HEK293 (cell line): ENCODE data around the gene HIRIP3.

Source experiments
- GLI4 ChIP-seq: fragments of 450-650 bp; formaldehyde crosslinking; IDR thresholded peaks from 2 replicates; pipeline ENCODE4 v1.5.1; 2016; ENCODE audit warnings: missing biosample characterization, missing genetic modification characterization
- HOXA7 ChIP-seq: sonication (generic); formaldehyde crosslinking; IDR thresholded peaks from 2 replicates; pipeline ENCODE4 v1.8.1; 2022; ENCODE audit warnings: missing genetic modification reagents, borderline replicate concordance
- IKZF3 ChIP-seq: fragments of 450-650 bp; IDR thresholded peaks from 2 replicates; pipeline ENCODE4 v1.5.0; 2018; ENCODE audit warnings: missing biosample characterization, mild to moderate bottlenecking, missing genetic modification characterization, moderate library complexity
- KLF16 ChIP-seq: fragments of 450-650 bp; formaldehyde crosslinking; IDR thresholded peaks from 2 replicates; pipeline ENCODE4 v1.5.1; 2017; ENCODE audit warnings: missing biosample characterization, missing genetic modification characterization
- MYNN ChIP-seq: fragments of 450-650 bp; formaldehyde crosslinking; IDR thresholded peaks from 2 replicates; pipeline ENCODE4 v1.5.1; 2016; ENCODE audit warnings: missing biosample characterization, missing genetic modification characterization, borderline replicate concordance
- MZF1 ChIP-seq: fragments of 450-650 bp; formaldehyde crosslinking; IDR thresholded peaks from 2 replicates; pipeline ENCODE4 v1.5.1; 2017; ENCODE audit warnings: missing biosample characterization, missing genetic modification characterization, borderline replicate concordance
- OSR2 ChIP-seq: fragments of 450-650 bp; formaldehyde crosslinking; IDR thresholded peaks from 2 replicates; pipeline ENCODE4 v1.5.1; 2016; ENCODE audit warnings: missing biosample characterization, missing genetic modification characterization
- OVOL3 ChIP-seq: fragments of 450-650 bp; formaldehyde crosslinking; IDR thresholded peaks from 2 replicates; pipeline ENCODE4 v1.5.1; 2016; ENCODE audit warnings: missing biosample characterization, missing genetic modification characterization
- REST ChIP-seq: fragments of 450-650 bp; formaldehyde crosslinking; IDR thresholded peaks from 2 replicates; pipeline ENCODE4 v1.5.1; 2016; ENCODE audit warnings: missing biosample characterization, missing genetic modification characterization
- TRIM28 ChIP-seq: IDR thresholded peaks from 2 replicates; pipeline ENCODE4 v1.6.1; 2011; ENCODE audit warnings: low read length, control low read depth, borderline replicate concordance
- YY2 ChIP-seq: fragments of 450-650 bp; formaldehyde crosslinking; IDR thresholded peaks from 2 replicates; pipeline ENCODE4 v1.5.1; 2016; ENCODE audit warnings: missing biosample characterization, missing genetic modification characterization
- ZBTB20 ChIP-seq: fragments of 450-650 bp; formaldehyde crosslinking; IDR thresholded peaks from 2 replicates; pipeline ENCODE4 v1.5.1; 2016; ENCODE audit warnings: missing biosample characterization, missing genetic modification characterization
- ZBTB44 ChIP-seq: fragments of 450-650 bp; IDR thresholded peaks from 2 replicates; pipeline ENCODE4 v1.5.1; 2018; ENCODE audit warnings: missing biosample characterization, mild to moderate bottlenecking, missing genetic modification characterization
- ZBTB8A ChIP-seq: fragments of 450-650 bp; formaldehyde crosslinking; IDR thresholded peaks from 2 replicates; pipeline ENCODE4 v1.5.1; 2016; ENCODE audit warnings: missing biosample characterization, missing genetic modification characterization
- ZFP3 ChIP-seq: fragments of 450-650 bp; formaldehyde crosslinking; IDR thresholded peaks from 2 replicates; pipeline ENCODE4 v1.5.1; 2016; ENCODE audit warnings: low read depth, missing biosample characterization, missing genetic modification characterization
- ZNF10 ChIP-seq: fragments of 450-650 bp; formaldehyde crosslinking; IDR thresholded peaks from 2 replicates; pipeline ENCODE4 v1.5.1; 2017; ENCODE audit warnings: missing biosample characterization, missing genetic modification characterization
- ZNF174 ChIP-seq: fragments of 450-650 bp; formaldehyde crosslinking; IDR thresholded peaks from 2 replicates; pipeline ENCODE4 v1.5.0; 2017; ENCODE audit warnings: missing biosample characterization, mild to moderate bottlenecking, missing genetic modification characterization
- ZNF266 ChIP-seq: fragments of 450-650 bp; formaldehyde crosslinking; IDR thresholded peaks from 2 replicates; pipeline ENCODE4 v1.5.1; 2016; ENCODE audit warnings: missing biosample characterization, missing genetic modification characterization, low read depth
- ZNF335 ChIP-seq: fragments of 450-650 bp; formaldehyde crosslinking; conservative IDR thresholded peaks from 2 replicates; pipeline ENCODE4 v1.5.1; 2016; ENCODE audit warnings: missing biosample characterization, missing genetic modification characterization
- ZNF366 ChIP-seq: fragments of 450-650 bp; formaldehyde crosslinking; conservative IDR thresholded peaks from 2 replicates; pipeline ENCODE4 v1.5.1; 2016; ENCODE audit warnings: missing biosample characterization, missing genetic modification characterization
- ZNF391 ChIP-seq: fragments of 450-650 bp; formaldehyde crosslinking; IDR thresholded peaks from 2 replicates; pipeline ENCODE4 v1.5.1; 2016; ENCODE audit warnings: low read depth, missing biosample characterization, missing genetic modification characterization, borderline replicate concordance
- ZNF394 ChIP-seq: fragments of 450-650 bp; formaldehyde crosslinking; IDR thresholded peaks from 2 replicates; pipeline ENCODE4 v1.5.1; 2016; ENCODE audit warnings: missing biosample characterization, missing genetic modification characterization, mild to moderate bottlenecking, moderate library complexity, borderline replicate concordance
- ZNF433 ChIP-seq: fragments of 450-650 bp; formaldehyde crosslinking; IDR thresholded peaks from 2 replicates; pipeline ENCODE4 v1.5.1; 2016; ENCODE audit warnings: missing biosample characterization, missing genetic modification characterization, low read depth
- ZNF521 ChIP-seq: fragments of 450-650 bp; formaldehyde crosslinking; IDR thresholded peaks from 2 replicates; pipeline ENCODE4 v1.5.1; 2017; ENCODE audit warnings: missing biosample characterization, mild to moderate bottlenecking, missing genetic modification characterization
- ZNF530 ChIP-seq: fragments of 450-650 bp; formaldehyde crosslinking; IDR thresholded peaks from 2 replicates; pipeline ENCODE4 v1.5.1; 2016; ENCODE audit warnings: low read depth, missing biosample characterization, missing genetic modification characterization
- ZNF555 ChIP-seq: fragments of 450-650 bp; formaldehyde crosslinking; conservative IDR thresholded peaks from 2 replicates; pipeline ENCODE4 v1.5.1; 2017; ENCODE audit warnings: missing biosample characterization, mild to moderate bottlenecking, missing genetic modification characterization, inconsistent platforms
- ZNF558 ChIP-seq: fragments of 450-650 bp; formaldehyde crosslinking; IDR thresholded peaks from 2 replicates; pipeline ENCODE4 v1.5.1; 2016; ENCODE audit warnings: missing biosample characterization, missing genetic modification characterization
- ZNF560 ChIP-seq: fragments of 450-650 bp; formaldehyde crosslinking; IDR thresholded peaks from 2 replicates; pipeline ENCODE4 v1.5.1; 2017; ENCODE audit warnings: missing biosample characterization, missing genetic modification characterization, borderline replicate concordance
- ZNF645 ChIP-seq: fragments of 450-650 bp; formaldehyde crosslinking; IDR thresholded peaks from 2 replicates; pipeline ENCODE4; 2016; ENCODE audit warnings: missing biosample characterization, missing genetic modification characterization
- ZNF658 ChIP-seq: fragments of 450-650 bp; formaldehyde crosslinking; IDR thresholded peaks from 2 replicates; pipeline ENCODE4; 2016; ENCODE audit warnings: missing biosample characterization, missing genetic modification characterization
- ZNF701 ChIP-seq: fragments of 450-650 bp; formaldehyde crosslinking; IDR thresholded peaks from 2 replicates; pipeline ENCODE4 v1.5.1; 2016; ENCODE audit warnings: missing biosample characterization, missing genetic modification characterization
- ZNF776 ChIP-seq: fragments of 450-650 bp; formaldehyde crosslinking; IDR thresholded peaks from 2 replicates; pipeline ENCODE4 v1.5.0; 2017; ENCODE audit warnings: missing biosample characterization, missing genetic modification characterization, borderline replicate concordance
- ZNF792 ChIP-seq: fragments of 450-650 bp; formaldehyde crosslinking; IDR thresholded peaks from 2 replicates; pipeline ENCODE4 v1.5.1; 2016; ENCODE audit warnings: missing biosample characterization, missing genetic modification characterization
- ZSCAN16 ChIP-seq: fragments of 450-650 bp; formaldehyde crosslinking; IDR thresholded peaks from 2 replicates; pipeline ENCODE4 v1.5.1; 2016; ENCODE audit warnings: missing biosample characterization, missing genetic modification characterization
- ZSCAN23 ChIP-seq: fragments of 450-650 bp; formaldehyde crosslinking; IDR thresholded peaks from 2 replicates; pipeline ENCODE4 v1.5.1; 2016; ENCODE audit warnings: missing biosample characterization, missing genetic modification characterization
- ZSCAN30 ChIP-seq: fragments of 450-650 bp; IDR thresholded peaks from 2 replicates; pipeline ENCODE4 v1.5.1; 2018; ENCODE audit warnings: missing biosample characterization, mild to moderate bottlenecking, missing genetic modification characterization, moderate library complexity

HIRIP3 gene

GRCh38 chr16:29961479-29962343, 33.7 kb downstream of the HIRIP3 start, which contains the start of gene TMEM219 (continued):
- TF ChIP-seq OSR2 (tag by site-specific recombination), result 0 out of 2 replicates have a peak, but pooled peaks have one; percentile 8
- no peak for TF ChIP-seq ZNF555 (tag by site-specific recombination)
- TF ChIP-seq ZSCAN23 (tag by site-specific recombination), result 0 out of 2 replicates have a peak, but pooled peaks have one; percentile 41
- no peak for TF ChIP-seq ZNF174 (tag by site-specific recombination)
- no peak for TF ChIP-seq ZNF521 (tag by site-specific recombination)
- TF ChIP-seq ZNF394 (tag by site-specific recombination), result no peak; the same call in 1 of the 2 replicates
- peak; percentile 73 for TF ChIP-seq ZNF335
- no peak for TF ChIP-seq ZSCAN16 (tag by site-specific recombination)
- no peak for TF ChIP-seq ZNF266 (tag by site-specific recombination)
- TF ChIP-seq ZNF701, result no peak
- TF ChIP-seq OVOL3 (tag by site-specific recombination), result 0 out of 2 replicates have a peak, but pooled peaks have one; percentile 38
- TF ChIP-seq ZNF10 (tag by site-specific recombination), result no peak
- 0 out of 2 replicates have a peak, but pooled peaks have one; percentile 22 for TF ChIP-seq ZNF645
- TF ChIP-seq GLI4 (tag by site-specific recombination), result no peak
- peak; percentile 72 for TF ChIP-seq KLF16 (tag by site-specific recombination)
- TF ChIP-seq ZNF558, result no peak
- TF ChIP-seq MYNN (tag by site-specific recombination), result no peak
- TF ChIP-seq ZNF658 (tag by site-specific recombination), result no peak
- no peak for TF ChIP-seq HOXA7
- no peak for TF ChIP-seq ZNF433
- no peak for TF ChIP-seq ZNF530 (tag by site-specific recombination)
- no peak for TF ChIP-seq ZNF366
- TF ChIP-seq ZSCAN30 (tag by site-specific recombination), result peak; percentile 51
- no peak for TF ChIP-seq ZFP3 (tag by site-specific recombination)
- TF ChIP-seq ZNF792 (tag by site-specific recombination), result no peak
- peak; percentile 92 for TF ChIP-seq ZBTB8A (tag by site-specific recombination)
- no peak for TF ChIP-seq ZBTB44 (tag by site-specific recombination)
- TF ChIP-seq TRIM28, result no peak; the same call in 1 of the 2 replicates
- peak; percentile 32; the same call in 1 of the 2 replicates for TF ChIP-seq REST (tag by site-specific recombination)
- no peak for TF ChIP-seq ZNF776 (tag by site-specific recombination)
- TF ChIP-seq YY2, result no peak
- no peak for TF ChIP-seq MZF1 (tag by site-specific recombination)
- TF ChIP-seq ZNF391, result no peak
- TF ChIP-seq ZBTB20 (tag by site-specific recombination), result peak; percentile 98
- TF ChIP-seq IKZF3 (tag by site-specific recombination), result peak; percentile 86
- no peak for TF ChIP-seq ZNF560 (tag by site-specific recombination)
